Liver (tissue), 9 donors: ENCODE results near the gene NACAD. TPM values are rescaled to one million over a fixed set of nuclear protein-coding genes. Genes with fewer than 3 reads are reported as not detected.

Experiments used
- DNase-seq: peaks from one replicate; pipeline ENCODE4 v3.0.0-alpha.2; 2017; ENCODE audit warnings: low spot score
- H3K27ac ChIP-seq, 2 donors: one replicate each; pipeline ENCODE4 v1.7.0; 2013; ENCODE audit warnings: inconsistent platforms in 2 of 2, low read length in 2 of 2, control low read depth in 1 of 2, low read depth in 1 of 2, mild to moderate bottlenecking in 1 of 2
- H3K27me3 ChIP-seq, 4 donors: one replicate each; pipeline versions ENCODE4 v1.6.1 to v1.7.0; 2013; ENCODE audit warnings: low read length in 3 of 4, inconsistent platforms in 1 of 4, mild to moderate bottlenecking in 1 of 4, moderate library complexity in 1 of 4; ENCODE audit not compliant: control insufficient read depth in 4 of 4, insufficient read depth in 4 of 4
- H3K36me3 ChIP-seq, 4 donors: one replicate each; pipeline versions ENCODE4 v1.6.1 to v1.7.0; 2013; ENCODE audit warnings: low read length in 3 of 4, mild to moderate bottlenecking in 3 of 4, low read depth in 1 of 4, moderate library complexity in 1 of 4; ENCODE audit not compliant: control insufficient read depth in 4 of 4, insufficient read depth in 3 of 4
- H3K4me1 ChIP-seq, 4 donors: one replicate each; pipeline versions ENCODE4 v1.6.1 to v1.7.0; 2013; ENCODE audit warnings: low read length in 3 of 4, mild to moderate bottlenecking in 3 of 4, moderate library complexity in 1 of 4; ENCODE audit not compliant: control insufficient read depth in 4 of 4, insufficient read depth in 4 of 4
- H3K4me3 ChIP-seq, 3 donors: one replicate each; pipeline versions ENCODE4 v1.6.1 to v1.7.0; 2013; ENCODE audit warnings: low read length in 3 of 3, control low read depth in 1 of 3, low read depth in 1 of 3, mild to moderate bottlenecking in 1 of 3
- H3K9ac ChIP-seq, 2 donors: one replicate each; pipeline ENCODE4 v1.7.0; 2013; ENCODE audit warnings: low read length in 2 of 2, mild to moderate bottlenecking in 2 of 2, moderate library complexity in 2 of 2, control low read depth in 1 of 2, low read depth in 1 of 2
- H3K9me3 ChIP-seq, 4 donors: one replicate each; pipeline versions ENCODE4 v1.6.1 to v1.7.0; 2013; ENCODE audit warnings: low read length in 3 of 4; ENCODE audit not compliant: control insufficient read depth in 4 of 4
- FOXA1 ChIP-seq: IDR thresholded peaks from 2 replicates; pipeline ENCODE4 v1.6.1; 2016; ENCODE audit warnings: antibody characterized with exemption
- FOXA2 ChIP-seq: IDR thresholded peaks from 2 replicates; pipeline ENCODE4 v1.6.1; 2016; ENCODE audit warnings: antibody characterized with exemption
- HNF4A ChIP-seq, 2 donors: conservative IDR thresholded peaks; 2 replicates each; pipeline ENCODE4 v1.6.1; 2016; ENCODE audit warnings: antibody characterized with exemption in 2 of 2, mild to moderate bottlenecking in 2 of 2
- HNF4G ChIP-seq: IDR thresholded peaks from 2 replicates; pipeline ENCODE4 v1.6.1; 2016; ENCODE audit warnings: antibody characterized with exemption
- JUND ChIP-seq, 2 donors: IDR thresholded peaks; 2 replicates each; pipeline ENCODE4 v1.6.1; 2016; ENCODE audit warnings: antibody characterized with exemption in 2 of 2
- NR2F2 ChIP-seq: IDR thresholded peaks from 2 replicates; pipeline ENCODE4 v1.6.1; 2016; ENCODE audit warnings: antibody characterized with exemption
- RXRA ChIP-seq, 2 donors: IDR thresholded peaks; 2 replicates each; pipeline ENCODE4 v1.6.1; 2017 to 2018; ENCODE audit warnings: antibody characterized with exemption in 2 of 2, mild to moderate bottlenecking in 1 of 2
- SP1 ChIP-seq: IDR thresholded peaks from 2 replicates; pipeline ENCODE4 v1.6.1; 2018; ENCODE audit warnings: antibody characterized with exemption, mild to moderate bottlenecking
- TAF1 ChIP-seq: conservative IDR thresholded peaks from 2 replicates; pipeline ENCODE4 v1.6.1; 2016; ENCODE audit warnings: antibody characterized with exemption, mild to moderate bottlenecking
- YY1 ChIP-seq: IDR thresholded peaks from 2 replicates; pipeline ENCODE4 v1.6.1; 2016; ENCODE audit warnings: antibody characterized with exemption, mild to moderate bottlenecking
- WGBS: extraction: QIAGEN DNeasy Blood & Tissue Kit; methylation state at CpG from one replicate; pipeline ENCODE4 v1.1.7; 2013; 5-methylcytosine and 5-hydroxymethylcytosine counted together
- polyA plus RNA-seq, 2 donors: library from polyadenylated mRNA; stranded (reverse) in 1 of 2; unstranded in 1 of 2; fragments of 200-250 nt in 1 of 2; fragments of >200 nt in 1 of 2; fragmentation: Nextera tagmentation in 1 of 2; extraction: Ambion mirVana in 1 of 2; gene quantifications; one replicate each; pipeline versions ENCODE4 v1.2.1 to v1.2.3, GENCODE V29; 2013 to 2015
- total RNA-seq, 2 donors: library from RNA; depleted of rRNA; stranded (reverse); fragments of >200 nt; gene quantifications; one replicate each; pipeline ENCODE4 v1.2.3, GENCODE V29; 2014
- TF ChIP-seq, protein P1 (sequence below): IDR thresholded peaks from 2 replicates; pipeline ENCODE4 v1.6.1; 2016; ENCODE audit warnings: antibody characterized with exemption
- TF ChIP-seq, protein P2 (sequence below): IDR thresholded peaks from 2 replicates; pipeline ENCODE4 v1.6.1; 2016; ENCODE audit warnings: antibody characterized with exemption
- TF ChIP-seq, protein P3 (sequence below): IDR thresholded peaks from 2 replicates; pipeline ENCODE4 v1.6.1; 2016; ENCODE audit warnings: antibody characterized with exemption, mild to moderate bottlenecking
- TF ChIP-seq, protein P4 (sequence below): IDR thresholded peaks from 2 replicates; pipeline ENCODE4 v1.6.1; 2016; ENCODE audit warnings: antibody characterized with exemption
- TF ChIP-seq, protein P5 (sequence below): fragments of 150-350 bp; IDR thresholded peaks from 2 replicates; pipeline ENCODE4 v1.5.1; 2017; ENCODE audit warnings: improper control_type of control experiment, low read depth, low read length; ENCODE audit not compliant: missing input control
- donor health status: healthy.
- donor health status: healthy.
- donor health status: healthy.
- donor health status: healthy.
- donor health status: healthy.

The NACAD gene
- total and polyA plus RNA-seq, 4 donors: 0.03 to 0.14 (median 0.09) TPM

DNA sequence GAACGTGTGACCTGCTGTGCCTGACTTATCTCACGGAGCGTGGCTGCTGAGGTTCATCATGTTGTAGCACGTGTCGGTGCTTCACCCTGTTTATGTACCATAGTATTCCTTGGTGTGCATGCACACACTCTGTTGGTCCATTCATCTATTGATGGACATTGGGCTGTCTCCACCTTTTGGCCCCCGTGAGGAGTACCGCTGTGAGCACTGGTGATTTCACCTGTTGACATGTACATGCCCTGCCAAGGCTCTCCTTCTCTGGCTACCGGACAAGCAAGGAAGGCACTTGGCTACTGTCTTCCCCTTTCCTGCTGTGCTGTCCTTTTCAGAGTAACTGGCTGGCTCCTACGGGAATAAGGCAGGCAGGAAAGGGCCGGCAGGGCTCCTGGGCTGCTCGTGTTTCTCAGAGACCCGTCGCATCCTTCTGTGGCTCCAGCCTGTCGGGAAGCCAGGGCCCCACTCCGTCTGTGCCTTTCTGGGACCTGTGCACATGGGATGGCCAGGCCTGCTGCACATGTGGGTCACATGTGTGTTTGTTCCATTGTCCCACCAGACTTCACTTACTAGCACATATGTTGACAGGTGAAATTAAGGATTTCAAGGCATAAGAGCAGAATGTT lies 40.5 kb upstream of the NACAD start:
- DNase-seq: no peak

DNA sequence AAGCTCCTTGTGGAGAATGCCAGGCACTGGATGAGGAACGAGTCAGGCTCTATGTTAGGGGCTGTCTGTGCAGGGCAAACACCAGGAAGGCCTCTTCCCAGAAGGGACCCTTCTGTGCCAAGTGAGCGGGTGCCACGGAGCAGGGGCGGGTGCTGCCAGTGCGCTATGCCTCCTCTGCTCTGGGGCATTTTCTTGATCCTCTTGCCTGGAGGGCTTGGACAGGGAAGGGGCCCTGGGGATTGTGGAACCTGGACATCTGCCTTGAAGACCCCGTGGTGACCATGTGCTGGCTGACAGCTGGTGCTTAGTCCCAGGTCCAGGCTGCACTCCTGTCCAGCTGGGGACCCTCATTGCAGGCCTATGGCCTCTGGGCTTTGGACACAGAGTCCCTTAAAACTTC lies 38.2 kb upstream of the NACAD start:
- WGBS: 86% methylated on average over 6 of the region's 6 CpGs
- Histone ChIP-seq H3K27me3 (no peaks in the 10 kb centered on the region), H3K9me3 (no peaks in the 10 kb centered on the region), H3K36me3 (no peaks in the 10 kb centered on the region), H3K9ac (no peak overlapping the region), H3K4me1 (no peaks in the 10 kb centered on the region), H3K4me3 (no peak overlapping the region), H3K27ac (no peak overlapping the region)
- no peak for DNase-seq
- TF ChIP-seq NR2F2 (no peak), SP1 (no peak), HNF4G (no peak), RXRA (IDR thresholded peaks at IDR 0.05) (no peak), TAF1 (no peak), HNF4A (conservative IDR thresholded peaks at IDR 0.05) (no peak)
- TF ChIP-seq, protein P1, sequence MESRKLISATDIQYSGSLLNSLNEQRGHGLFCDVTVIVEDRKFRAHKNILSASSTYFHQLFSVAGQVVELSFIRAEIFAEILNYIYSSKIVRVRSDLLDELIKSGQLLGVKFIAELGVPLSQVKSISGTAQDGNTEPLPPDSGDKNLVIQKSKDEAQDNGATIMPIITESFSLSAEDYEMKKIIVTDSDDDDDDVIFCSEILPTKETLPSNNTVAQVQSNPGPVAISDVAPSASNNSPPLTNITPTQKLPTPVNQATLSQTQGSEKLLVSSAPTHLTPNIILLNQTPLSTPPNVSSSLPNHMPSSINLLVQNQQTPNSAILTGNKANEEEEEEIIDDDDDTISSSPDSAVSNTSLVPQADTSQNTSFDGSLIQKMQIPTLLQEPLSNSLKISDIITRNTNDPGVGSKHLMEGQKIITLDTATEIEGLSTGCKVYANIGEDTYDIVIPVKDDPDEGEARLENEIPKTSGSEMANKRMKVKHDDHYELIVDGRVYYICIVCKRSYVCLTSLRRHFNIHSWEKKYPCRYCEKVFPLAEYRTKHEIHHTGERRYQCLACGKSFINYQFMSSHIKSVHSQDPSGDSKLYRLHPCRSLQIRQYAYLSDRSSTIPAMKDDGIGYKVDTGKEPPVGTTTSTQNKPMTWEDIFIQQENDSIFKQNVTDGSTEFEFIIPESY: no peak
- TF ChIP-seq, protein P2, sequence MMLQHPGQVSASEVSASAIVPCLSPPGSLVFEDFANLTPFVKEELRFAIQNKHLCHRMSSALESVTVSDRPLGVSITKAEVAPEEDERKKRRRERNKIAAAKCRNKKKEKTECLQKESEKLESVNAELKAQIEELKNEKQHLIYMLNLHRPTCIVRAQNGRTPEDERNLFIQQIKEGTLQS: no peak
- TF ChIP-seq, protein P3, sequence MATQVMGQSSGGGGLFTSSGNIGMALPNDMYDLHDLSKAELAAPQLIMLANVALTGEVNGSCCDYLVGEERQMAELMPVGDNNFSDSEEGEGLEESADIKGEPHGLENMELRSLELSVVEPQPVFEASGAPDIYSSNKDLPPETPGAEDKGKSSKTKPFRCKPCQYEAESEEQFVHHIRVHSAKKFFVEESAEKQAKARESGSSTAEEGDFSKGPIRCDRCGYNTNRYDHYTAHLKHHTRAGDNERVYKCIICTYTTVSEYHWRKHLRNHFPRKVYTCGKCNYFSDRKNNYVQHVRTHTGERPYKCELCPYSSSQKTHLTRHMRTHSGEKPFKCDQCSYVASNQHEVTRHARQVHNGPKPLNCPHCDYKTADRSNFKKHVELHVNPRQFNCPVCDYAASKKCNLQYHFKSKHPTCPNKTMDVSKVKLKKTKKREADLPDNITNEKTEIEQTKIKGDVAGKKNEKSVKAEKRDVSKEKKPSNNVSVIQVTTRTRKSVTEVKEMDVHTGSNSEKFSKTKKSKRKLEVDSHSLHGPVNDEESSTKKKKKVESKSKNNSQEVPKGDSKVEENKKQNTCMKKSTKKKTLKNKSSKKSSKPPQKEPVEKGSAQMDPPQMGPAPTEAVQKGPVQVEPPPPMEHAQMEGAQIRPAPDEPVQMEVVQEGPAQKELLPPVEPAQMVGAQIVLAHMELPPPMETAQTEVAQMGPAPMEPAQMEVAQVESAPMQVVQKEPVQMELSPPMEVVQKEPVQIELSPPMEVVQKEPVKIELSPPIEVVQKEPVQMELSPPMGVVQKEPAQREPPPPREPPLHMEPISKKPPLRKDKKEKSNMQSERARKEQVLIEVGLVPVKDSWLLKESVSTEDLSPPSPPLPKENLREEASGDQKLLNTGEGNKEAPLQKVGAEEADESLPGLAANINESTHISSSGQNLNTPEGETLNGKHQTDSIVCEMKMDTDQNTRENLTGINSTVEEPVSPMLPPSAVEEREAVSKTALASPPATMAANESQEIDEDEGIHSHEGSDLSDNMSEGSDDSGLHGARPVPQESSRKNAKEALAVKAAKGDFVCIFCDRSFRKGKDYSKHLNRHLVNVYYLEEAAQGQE: no peak

More for the DNA sequence above, 40.5 kb upstream of the NACAD start:
- H3K4me1 ChIP-seq: peaks cover 0 to 13% (median 9%) of the 10 kb centered on the region in 4 donors
- H3K9me3 ChIP-seq: no peaks in the 10 kb centered on the region
- TF ChIP-seq FOXA1 (no peak), TAF1 (no peak), NR2F2 (no peak), HNF4A (conservative IDR thresholded peaks at IDR 0.05) (no peak)
- H3K27ac ChIP-seq: no peak overlapping the region
- 90% methylated on average over 15 of the region's 15 CpGs for WGBS
- no peaks in the 10 kb centered on the region for H3K27me3 ChIP-seq
- H3K36me3 ChIP-seq: no peaks in the 10 kb centered on the region
- H3K4me3 ChIP-seq: no peak overlapping the region
- no peak overlapping the region for H3K9ac ChIP-seq

DNA sequence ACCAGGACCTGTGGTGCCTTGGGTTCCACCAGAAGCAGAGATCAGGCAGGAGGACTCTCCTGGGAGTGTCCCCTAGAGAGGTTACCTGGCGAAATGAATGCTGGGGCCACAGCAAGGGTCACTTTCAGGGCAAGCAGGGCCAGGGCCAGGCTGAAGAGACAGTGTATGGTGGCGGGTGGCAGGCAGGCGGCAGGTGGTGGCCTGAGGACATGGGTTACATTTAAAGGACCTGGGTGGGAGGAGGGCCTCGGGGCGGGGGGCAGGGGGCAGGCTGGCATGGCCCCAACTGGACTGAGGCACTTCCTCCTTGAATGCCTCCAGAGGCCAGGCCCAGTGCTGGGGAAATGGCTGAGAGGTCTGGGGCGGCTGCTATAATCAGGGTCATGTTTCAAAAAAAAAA lies 37.4 kb upstream of the NACAD start:
- 91% methylated on average over 6 of the region's 6 CpGs for WGBS

More for the DNA sequence above, 37.4 kb upstream of the NACAD start:
- H3K27me3 ChIP-seq: no peaks in the 10 kb centered on the region
- no peak overlapping the region for H3K27ac ChIP-seq
- TF ChIP-seq, protein P4, sequence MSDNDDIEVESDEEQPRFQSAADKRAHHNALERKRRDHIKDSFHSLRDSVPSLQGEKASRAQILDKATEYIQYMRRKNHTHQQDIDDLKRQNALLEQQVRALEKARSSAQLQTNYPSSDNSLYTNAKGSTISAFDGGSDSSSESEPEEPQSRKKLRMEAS: no peak
- TF ChIP-seq HNF4A (conservative IDR thresholded peaks at IDR 0.05): no peak
- TF ChIP-seq, protein P1: no peak
- no peak for TF ChIP-seq TAF1
- no peak for TF ChIP-seq JUND (IDR thresholded peaks at IDR 0.05)
- TF ChIP-seq RXRA (IDR thresholded peaks at IDR 0.05): no peak
- TF ChIP-seq YY1: no peak
- no peak for TF ChIP-seq NR2F2
- TF ChIP-seq, protein P2: no peak
- TF ChIP-seq HNF4G: no peak
- no peak for TF ChIP-seq SP1
- TF ChIP-seq FOXA2: no peak
- TF ChIP-seq, protein P5, sequence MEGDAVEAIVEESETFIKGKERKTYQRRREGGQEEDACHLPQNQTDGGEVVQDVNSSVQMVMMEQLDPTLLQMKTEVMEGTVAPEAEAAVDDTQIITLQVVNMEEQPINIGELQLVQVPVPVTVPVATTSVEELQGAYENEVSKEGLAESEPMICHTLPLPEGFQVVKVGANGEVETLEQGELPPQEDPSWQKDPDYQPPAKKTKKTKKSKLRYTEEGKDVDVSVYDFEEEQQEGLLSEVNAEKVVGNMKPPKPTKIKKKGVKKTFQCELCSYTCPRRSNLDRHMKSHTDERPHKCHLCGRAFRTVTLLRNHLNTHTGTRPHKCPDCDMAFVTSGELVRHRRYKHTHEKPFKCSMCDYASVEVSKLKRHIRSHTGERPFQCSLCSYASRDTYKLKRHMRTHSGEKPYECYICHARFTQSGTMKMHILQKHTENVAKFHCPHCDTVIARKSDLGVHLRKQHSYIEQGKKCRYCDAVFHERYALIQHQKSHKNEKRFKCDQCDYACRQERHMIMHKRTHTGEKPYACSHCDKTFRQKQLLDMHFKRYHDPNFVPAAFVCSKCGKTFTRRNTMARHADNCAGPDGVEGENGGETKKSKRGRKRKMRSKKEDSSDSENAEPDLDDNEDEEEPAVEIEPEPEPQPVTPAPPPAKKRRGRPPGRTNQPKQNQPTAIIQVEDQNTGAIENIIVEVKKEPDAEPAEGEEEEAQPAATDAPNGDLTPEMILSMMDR: no peak
- H3K4me3 ChIP-seq: no peak overlapping the region
- H3K9ac ChIP-seq: no peak overlapping the region
- DNase-seq: no peak
- H3K36me3 ChIP-seq: no peaks in the 10 kb centered on the region
- H3K9me3 ChIP-seq: no peaks in the 10 kb centered on the region
- no peaks in the 10 kb centered on the region for H3K4me1 ChIP-seq
